Ureter (tissue), 1 donor: ENCODE measurements around the gene PTPN11. TPM values are rescaled to one million over a fixed set of nuclear protein-coding genes. Genes with fewer than 3 reads are reported as not detected.

Source experiments
- DNase-seq: peaks from one replicate; pipeline ENCODE4 v3.0.0-alpha.2; 2020; ENCODE audit warnings: low spot score
- total RNA-seq: library from RNA; stranded (reverse); gene quantifications from one replicate; pipeline ENCODE4 v1.2.4, GENCODE V29; 2023
- donor health status: DM: yes; HTN: yes; CAD: no.

The PTPN11 gene
- total RNA-seq, 1 donor from 2014 or later = 108 TPM

- no peak for DNase-seq
These were observed 121.3 kb downstream of the PTPN11 start for GRCh38 chr12:112540021-112540420.

- no peak for DNase-seq
These were observed 125.0 kb downstream of the PTPN11 start for GRCh38 chr12:112543751-112544150.

GRCh38 chr12:112546339-112546738 lies 127.6 kb downstream of the PTPN11 start:
- DNase-seq = no peak

GRCh38 chr12:112546996-112547395 lies 128.2 kb downstream of the PTPN11 start:
- no peak for DNase-seq

GRCh38 chr12:112549031-112549430 lies 130.3 kb downstream of the PTPN11 start:
- DNase-seq = no peak

- no peak for DNase-seq
These were observed 132.9 kb downstream of the PTPN11 start for GRCh38 chr12:112551681-112552080.

GRCh38 chr12:112555621-112556233 lies 137.0 kb downstream of the PTPN11 start:
- no peak for DNase-seq

- no peak for DNase-seq
These were observed 139.3 kb downstream of the PTPN11 start for GRCh38 chr12:112557951-112558630.

Other genes starting within 250 kb of the PTPN11 start
- gene HECTD4, start 36.5 kb upstream of the PTPN11 start, total RNA-seq = 68.2 TPM
- gene RPL6, start 9.3 kb upstream of the PTPN11 start, total RNA-seq = 1,403 TPM